ENCODE data around the gene TPBG. TPM values are rescaled to one million over a fixed set of nuclear protein-coding genes. Genes with fewer than 3 reads are reported as not detected.

Gene TPBG
- total and polyA plus RNA-seq, 2 of the 4 experiments (the other 2 are of a cell fraction), result 19.7 to 71.7 TPM

DNA sequence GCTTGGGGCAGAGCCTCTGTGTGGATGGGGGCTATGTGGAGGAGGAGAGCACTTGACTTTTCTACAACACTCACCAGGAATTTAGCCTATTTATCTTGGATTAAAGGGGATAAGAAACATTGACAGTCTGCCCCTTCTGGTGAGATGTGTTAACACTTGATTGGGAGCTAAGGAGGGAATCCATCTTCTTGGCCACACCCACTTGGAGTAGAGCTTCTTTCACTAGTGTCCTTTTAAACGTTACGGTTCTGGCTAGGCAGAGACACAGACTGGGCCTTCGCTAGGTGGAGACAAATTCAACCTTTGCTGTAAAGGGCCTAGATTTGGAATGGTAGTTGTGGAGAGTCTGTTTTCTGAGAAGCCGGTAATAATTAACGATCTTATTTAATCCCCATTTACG lies 15.5 kb upstream of the TPBG start:
- Histone ChIP-seq H3K27me3 (ENCODE audit: control insufficient read depth, insufficient read depth, low read length) (no peaks in the 10 kb centered on the region), H4K5ac (ENCODE audit: low read depth, low read length) (no peak overlapping the region), H2AK9ac (replicated peaks; ENCODE audit: low read depth, low read length, poor library complexity) (no peak overlapping the region), H3K9ac (ENCODE audit: low read depth, low read length) (no peak overlapping the region), H3K4me3 (ENCODE audit: insufficient read depth, low read depth, low read length) (no peak overlapping the region), H3K4me2 (ENCODE audit: low read depth, low read length) (no peak overlapping the region), H2BK20ac (ENCODE audit: low read depth, low read length) (no peak overlapping the region), H2AK5ac (ENCODE audit: low read depth, low read length) (no peak overlapping the region), H3K23ac (ENCODE audit: low read depth, low read length) (no peak overlapping the region), H3K4ac (ENCODE audit: low read depth, low read length) (no peak overlapping the region), H2BK15ac (ENCODE audit: low read depth, low read length) (no peak overlapping the region), H4K20me1 (ENCODE audit: insufficient read depth, low read length) (no peaks in the 10 kb centered on the region), H3K9me1 (ENCODE audit: insufficient read depth, low read length) (no peaks in the 10 kb centered on the region), H3K14ac (replicated peaks; ENCODE audit: low read depth, low read length) (no peak overlapping the region), H2BK120ac (ENCODE audit: low read depth, low read length) (no peak overlapping the region), H3K79me1 (ENCODE audit: low read depth in 1 of 2, low read length in 2 of 2) (no peaks in the 10 kb centered on the region), H3K27ac (ENCODE audit: insufficient read depth, low read length) (no peak overlapping the region), H4K8ac (ENCODE audit: low read depth in 2 of 2, low read length in 2 of 2) (no peak overlapping the region), H3K4me1 (ENCODE audit: control insufficient read depth, insufficient read depth, low read length) (no peaks in the 10 kb centered on the region), H3K56ac (ENCODE audit: extremely low read depth, insufficient read depth, low read length) (no peak overlapping the region), H2AFZ (replicated peaks; ENCODE audit: low read length, poor library complexity) (peak overlapping the region; percentile 23), H3K9me3 (ENCODE audit: control insufficient read depth, insufficient read depth, low read length) (no peaks in the 10 kb centered on the region), H4K91ac (ENCODE audit: insufficient read depth, low read depth, low read length) (no peak overlapping the region), H3K36me3 (ENCODE audit: control insufficient read depth, insufficient read depth, low read length) (no peaks in the 10 kb centered on the region), H2BK5ac (ENCODE audit: low read depth, low read length, poor library complexity, severe bottlenecking) (no peak overlapping the region), H3K18ac (ENCODE audit: low read depth, low read length) (no peak overlapping the region)
- in situ Hi-C loops (cut with MboI; ENCODE audit: low sequenced_read_pairs), result no loop called here
- TF ChIP-seq MAFK (IDR thresholded peaks at IDR 0.05; ENCODE audit: low read depth, low read length) (no peak), RAD21 (IDR thresholded peaks at IDR 0.05; ENCODE audit: low read length) (no peak), RCOR1 (IDR thresholded peaks at IDR 0.05; ENCODE audit: insufficient replicate concordance, low read length) (no peak), BHLHE40 (IDR thresholded peaks at IDR 0.05; ENCODE audit: low read depth, low read length) (no peak)
- dilution Hi-C loops (cut with HindIII; ENCODE audit: low sequenced_read_pairs, unreplicated experiment), result no loop called here
- intact Hi-C loops (cut with micrococcal nuclease), result no loop called here
- POLR2A ChIA-PET (ENCODE audit: unreplicated experiment), result no interaction called here
- no TSS peak for BruUV-seq (replicated peaks)
- DNase-seq (no peak), ATAC-seq (ENCODE audit: low read depth) (no peak)
- WGBS, 2 experiments (ENCODE audit: extremely low coverage in 2 of 2, insufficient read length in 1 of 2), result no CpG with 5 or more reads among the region's 6 CpGs
- CTCF ChIA-PET, result no interaction called here
